GM19328 (cell line): ENCODE results near the gene THSD7B.

Experiments used
- ATAC-seq: cut with Tn5 transposase; IDR thresholded peaks from one replicate; pipeline ENCODE4 v1.9.1; 2021; ENCODE audit warnings: mild to moderate bottlenecking, moderate library complexity; ENCODE audit not compliant: unreplicated experiment

THSD7B gene

GRCh38 chr2:136809998-136810397 lies 44.7 kb downstream of the THSD7B start:
- ATAC-seq, result no peak

GRCh38 chr2:136818839-136819238 lies 53.5 kb downstream of the THSD7B start:
- no peak for ATAC-seq

- ATAC-seq, result no peak
Observed at GRCh38 chr2:136823291-136823690, 57.9 kb downstream of the THSD7B start.

- ATAC-seq, result no peak
Observed at GRCh38 chr2:136828162-136828561, 62.8 kb downstream of the THSD7B start.

GRCh38 chr2:136828774-136829173 lies 63.4 kb downstream of the THSD7B start:
- ATAC-seq, result no peak

- ATAC-seq, result no peak
Observed at GRCh38 chr2:136844546-136844945, 79.2 kb downstream of the THSD7B start.

- no peak for ATAC-seq
Observed at GRCh38 chr2:136858656-136859055, 93.3 kb downstream of the THSD7B start.

- ATAC-seq, result no peak
Observed at GRCh38 chr2:136860443-136860958, 95.2 kb downstream of the THSD7B start.

GRCh38 chr2:136863468-136863867 lies 98.1 kb downstream of the THSD7B start:
- no peak for ATAC-seq

- no peak for ATAC-seq
Observed at GRCh38 chr2:136863874-136864273, 98.5 kb downstream of the THSD7B start.

- no peak for ATAC-seq
Observed at GRCh38 chr2:136871424-136871823, 106.1 kb downstream of the THSD7B start.

- no peak for ATAC-seq
Observed at GRCh38 chr2:136874258-136874657, 108.9 kb downstream of the THSD7B start.

GRCh38 chr2:136891100-136891499 lies 125.8 kb downstream of the THSD7B start:
- no peak for ATAC-seq

- no peak for ATAC-seq
Observed at GRCh38 chr2:136894007-136894634, 128.8 kb downstream of the THSD7B start.

- ATAC-seq, result no peak
Observed at GRCh38 chr2:136901732-136902131, 136.4 kb downstream of the THSD7B start.

- no peak for ATAC-seq
Observed at GRCh38 chr2:136905779-136906178, 140.4 kb downstream of the THSD7B start.

- ATAC-seq, result no peak
Observed at GRCh38 chr2:136909777-136910176, 144.4 kb downstream of the THSD7B start.

GRCh38 chr2:136916131-136916530 lies 150.8 kb downstream of the THSD7B start:
- no peak for ATAC-seq

- ATAC-seq, result no peak
Observed at GRCh38 chr2:136917411-136917881, 152.1 kb downstream of the THSD7B start.

- ATAC-seq, result no peak
Observed at GRCh38 chr2:136919682-136920081, 154.3 kb downstream of the THSD7B start.

- ATAC-seq, result no peak
Observed at GRCh38 chr2:136920652-136921333, 155.4 kb downstream of the THSD7B start.

- no peak for ATAC-seq
Observed at GRCh38 chr2:136927156-136927555, 161.8 kb downstream of the THSD7B start.
